ENCODE results near the gene HMCN2. TPM values are rescaled to one million over a fixed set of nuclear protein-coding genes. Genes with fewer than 3 reads are reported as not detected.

Gene HMCN2
- total and polyA plus RNA-seq, 2 of the 4 experiments (the other 2 are of a cell fraction): 0.02 TPM; not detected in 1

DNA sequence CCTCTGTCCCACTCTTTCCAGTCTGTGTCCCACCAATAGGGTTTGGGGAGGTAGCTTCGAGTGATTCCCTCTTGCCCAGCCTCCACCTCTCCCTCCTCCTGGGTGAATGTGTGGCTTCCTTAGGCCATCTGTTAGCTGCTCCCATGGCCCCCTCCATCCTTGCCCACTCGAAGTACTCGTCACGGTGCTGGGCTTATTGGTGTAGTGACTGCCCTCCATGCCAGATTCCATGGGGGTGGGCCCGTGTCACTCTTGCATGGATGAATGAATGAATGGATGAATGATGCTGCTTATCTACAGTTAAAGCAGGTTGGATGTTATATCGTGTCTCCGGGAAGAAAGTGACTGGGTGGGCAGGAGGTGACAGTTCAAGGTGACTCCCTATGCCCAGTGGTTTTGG, 19.1 kb downstream of the HMCN2 start:
- Histone ChIP-seq H2BK120ac (ENCODE audit: low read depth, low read length) (no peak overlapping the region), H2AK9ac (replicated peaks; ENCODE audit: low read depth, low read length, poor library complexity) (no peak overlapping the region), H3K18ac (ENCODE audit: low read depth, low read length) (no peak overlapping the region), H3K9me1 (ENCODE audit: insufficient read depth, low read length) (peaks cover 3% of the 10 kb centered on the region), H3K27me3 (ENCODE audit: control insufficient read depth, insufficient read depth, low read length) (peaks cover 77% of the 10 kb centered on the region), H3K4ac (ENCODE audit: low read depth, low read length) (no peak overlapping the region), H4K20me1 (ENCODE audit: insufficient read depth, low read length) (no peaks in the 10 kb centered on the region), H3K14ac (replicated peaks; ENCODE audit: low read depth, low read length) (no peak overlapping the region), H4K91ac (ENCODE audit: insufficient read depth, low read depth, low read length) (no peak overlapping the region), H3K23ac (ENCODE audit: low read depth, low read length) (no peak overlapping the region), H2BK5ac (ENCODE audit: low read depth, low read length, poor library complexity, severe bottlenecking) (no peak overlapping the region), H2AFZ (replicated peaks; ENCODE audit: low read length, poor library complexity) (no peak overlapping the region), H3K4me1 (ENCODE audit: control insufficient read depth, insufficient read depth, low read length) (peaks cover 3% of the 10 kb centered on the region; the same call in 1 of the 2 replicates), H3K4me3 (ENCODE audit: insufficient read depth, low read depth, low read length) (no peak overlapping the region), H3K27ac (ENCODE audit: insufficient read depth, low read length) (no peak overlapping the region), H3K79me1 (ENCODE audit: low read depth in 1 of 2, low read length in 2 of 2) (no peaks in the 10 kb centered on the region), H3K56ac (ENCODE audit: extremely low read depth, insufficient read depth, low read length) (no peak overlapping the region), H3K9ac (ENCODE audit: low read depth, low read length) (no peak overlapping the region), H4K5ac (ENCODE audit: low read depth, low read length) (no peak overlapping the region), H3K9me3 (ENCODE audit: control insufficient read depth, insufficient read depth, low read length) (no peaks in the 10 kb centered on the region; the same call in 1 of the 2 replicates), H3K4me2 (ENCODE audit: low read depth, low read length) (no peak overlapping the region), H3K36me3 (ENCODE audit: control insufficient read depth, insufficient read depth, low read length) (no peaks in the 10 kb centered on the region), H2AK5ac (ENCODE audit: low read depth, low read length) (no peak overlapping the region), H4K8ac (ENCODE audit: low read depth in 2 of 2, low read length in 2 of 2) (no peak overlapping the region), H2BK20ac (ENCODE audit: low read depth, low read length) (no peak overlapping the region), H2BK15ac (ENCODE audit: low read depth, low read length) (no peak overlapping the region)
- dilution Hi-C loops (cut with HindIII; ENCODE audit: low sequenced_read_pairs, unreplicated experiment): no loop called here
- ChIA-PET CTCF (no interaction called here), POLR2A (ENCODE audit: unreplicated experiment) (no interaction called here)
- DNase-seq (no peak), ATAC-seq (ENCODE audit: low read depth) (no peak)
- in situ Hi-C loops (cut with MboI; ENCODE audit: low sequenced_read_pairs): no loop called here
- no TSS peak for BruUV-seq (replicated peaks)
- TF ChIP-seq, protein P1, sequence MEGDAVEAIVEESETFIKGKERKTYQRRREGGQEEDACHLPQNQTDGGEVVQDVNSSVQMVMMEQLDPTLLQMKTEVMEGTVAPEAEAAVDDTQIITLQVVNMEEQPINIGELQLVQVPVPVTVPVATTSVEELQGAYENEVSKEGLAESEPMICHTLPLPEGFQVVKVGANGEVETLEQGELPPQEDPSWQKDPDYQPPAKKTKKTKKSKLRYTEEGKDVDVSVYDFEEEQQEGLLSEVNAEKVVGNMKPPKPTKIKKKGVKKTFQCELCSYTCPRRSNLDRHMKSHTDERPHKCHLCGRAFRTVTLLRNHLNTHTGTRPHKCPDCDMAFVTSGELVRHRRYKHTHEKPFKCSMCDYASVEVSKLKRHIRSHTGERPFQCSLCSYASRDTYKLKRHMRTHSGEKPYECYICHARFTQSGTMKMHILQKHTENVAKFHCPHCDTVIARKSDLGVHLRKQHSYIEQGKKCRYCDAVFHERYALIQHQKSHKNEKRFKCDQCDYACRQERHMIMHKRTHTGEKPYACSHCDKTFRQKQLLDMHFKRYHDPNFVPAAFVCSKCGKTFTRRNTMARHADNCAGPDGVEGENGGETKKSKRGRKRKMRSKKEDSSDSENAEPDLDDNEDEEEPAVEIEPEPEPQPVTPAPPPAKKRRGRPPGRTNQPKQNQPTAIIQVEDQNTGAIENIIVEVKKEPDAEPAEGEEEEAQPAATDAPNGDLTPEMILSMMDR (conservative IDR thresholded peaks at IDR 0.05; ENCODE audit: low read depth, low read length): no peak
- intact Hi-C loops (cut with micrococcal nuclease): no loop called here
- WGBS, 2 experiments (ENCODE audit: extremely low coverage in 2 of 2, insufficient read length in 1 of 2): 75% methylated on average over 4 of the region's 7 CpGs; no CpG with 5 or more reads in 1 of the 2 experiments
